Stimulated activated naive B cell treated with anti-CD40 and anti-IgM and Interleukin-4, amounts not matched to agents 10 μg/mL and 1 μg/mL and 100 μg/mL, for 72 hours (primary cell): ENCODE measurements around the gene AATK.
"Not testable (repeated sequence)": the region's sequence is repeated elsewhere in the genome, so short reads cannot be mapped to it uniquely, and the experiment has no call there.

Source experiments
- ATAC-seq, 2 donors: fragments of 150-1000 bp; cut with Tn5 transposase; replicated peaks; 2 replicates each; pipeline ENCODE4 v1.10.0; 2021; ENCODE audit warnings: moderate library complexity in 1 of 2
- DNase-seq: peaks from one replicate; pipeline ENCODE4 v3.0.0; 2021
- H3K27ac Mint-ChIP-seq: one replicate; pipeline ENCODE4 v1.8.0; 2022; ENCODE audit warnings: mild to moderate bottlenecking, mixed read lengths
- H3K27me3 Mint-ChIP-seq, 2 donors: one replicate each; pipeline ENCODE4 v1.8.0; 2022; ENCODE audit warnings: mixed read lengths in 2 of 2
- H3K36me3 Mint-ChIP-seq, 2 donors: one replicate each; pipeline ENCODE4 v1.8.0; 2022; ENCODE audit warnings: mixed read lengths in 2 of 2, mild to moderate bottlenecking in 1 of 2
- H3K4me1 Mint-ChIP-seq, 2 donors: one replicate each; pipeline ENCODE4 v1.8.0; 2022; ENCODE audit warnings: mixed read lengths in 2 of 2, mild to moderate bottlenecking in 1 of 2
- H3K4me3 Mint-ChIP-seq, 2 donors: one replicate each; pipeline ENCODE4 v1.8.0; 2022; ENCODE audit warnings: mild to moderate bottlenecking in 2 of 2, mixed read lengths in 2 of 2, moderate library complexity in 1 of 2
- H3K9me3 Mint-ChIP-seq, 2 donors: one replicate each; pipeline ENCODE4 v1.8.0; 2022; ENCODE audit warnings: mixed read lengths in 2 of 2, mild to moderate bottlenecking in 1 of 2

AATK gene

GRCh38 chr17:81082177-81083073 is 83.6 kb downstream of the AATK start:
- H3K36me3 Mint-ChIP-seq, result no peaks in the 10 kb centered on the region
- no peaks in the 10 kb centered on the region for H3K27me3 Mint-ChIP-seq
- no peak overlapping the region for H3K27ac Mint-ChIP-seq
- H3K4me3 Mint-ChIP-seq, result no peak overlapping the region
- DNase-seq (no peak), ATAC-seq (no peak)
- peaks cover 0 to 2% of the 10 kb centered on the region in 2 donors for H3K4me1 Mint-ChIP-seq
- H3K9me3 Mint-ChIP-seq, result no peaks in the 10 kb centered on the region

- H3K9me3 Mint-ChIP-seq, result no peaks in the 10 kb centered on the region
- DNase-seq, result no peak
- no peaks in the 10 kb centered on the region for H3K4me1 Mint-ChIP-seq
- no peak for ATAC-seq
- no peaks in the 10 kb centered on the region for H3K27me3 Mint-ChIP-seq
- no peaks in the 10 kb centered on the region for H3K36me3 Mint-ChIP-seq
- H3K4me3 Mint-ChIP-seq, result no peak overlapping the region
- H3K27ac Mint-ChIP-seq, result peak overlapping the region; percentile 3
Observed at GRCh38 chr17:81081222-81082176, 84.5 kb downstream of the AATK start.

GRCh38 chr17:81080019-81080418 is 86.0 kb downstream of the AATK start:
- no peaks in the 10 kb centered on the region for H3K27me3 Mint-ChIP-seq
- H3K4me3 Mint-ChIP-seq, result no peak overlapping the region
- no peaks in the 10 kb centered on the region for H3K36me3 Mint-ChIP-seq
- DNase-seq (no peak), ATAC-seq (no peak)
- no peaks in the 10 kb centered on the region for H3K9me3 Mint-ChIP-seq
- no peaks in the 10 kb centered on the region for H3K4me1 Mint-ChIP-seq
- no peak overlapping the region for H3K27ac Mint-ChIP-seq

DNA sequence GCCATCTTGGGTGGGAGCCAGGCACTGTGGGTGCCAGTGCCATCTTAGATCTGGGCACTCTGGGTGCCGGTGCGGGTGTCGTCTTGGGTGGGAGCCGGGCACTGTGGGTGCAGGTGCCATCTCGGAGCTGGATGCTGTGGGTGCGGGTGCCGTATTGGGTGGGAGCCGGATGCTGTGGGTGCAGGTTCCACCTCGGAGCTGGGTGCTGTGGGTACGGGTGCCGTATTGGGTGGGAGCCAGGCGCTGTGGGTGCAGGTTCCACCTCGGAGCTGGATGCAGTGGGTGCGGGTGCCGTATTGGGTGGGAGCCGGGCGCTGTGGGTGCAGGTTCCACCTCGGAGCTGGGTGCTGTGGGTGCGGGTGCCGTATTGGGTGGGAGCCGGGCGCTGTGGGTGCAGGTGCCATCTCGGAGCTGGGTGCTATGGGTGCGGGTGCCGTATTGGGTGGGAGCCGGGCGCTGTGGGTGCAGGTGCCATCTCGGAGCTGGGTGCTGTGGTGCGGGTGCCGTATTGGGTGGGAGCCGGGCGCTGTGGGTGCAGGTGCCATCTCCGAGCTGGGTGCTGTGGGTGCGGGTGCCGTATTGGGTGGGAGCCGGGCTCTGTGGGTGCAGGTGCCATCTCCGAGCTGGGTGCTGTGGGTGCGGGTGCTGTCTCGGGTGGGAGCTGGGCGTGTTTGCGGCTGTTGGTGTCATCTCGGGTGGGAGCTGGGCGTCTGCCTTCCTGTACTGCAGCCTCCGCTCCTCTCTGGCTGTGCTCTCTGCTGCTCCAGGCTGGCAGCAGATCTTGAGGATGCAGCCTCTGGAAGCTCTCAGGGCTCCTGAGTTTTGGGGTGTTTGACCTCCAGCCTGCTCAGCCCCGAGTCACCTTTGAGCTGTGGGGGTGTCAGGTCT is 87.8 kb downstream of the AATK start:
- H3K27me3 Mint-ChIP-seq, H3K36me3 Mint-ChIP-seq, ATAC-seq, H3K27ac Mint-ChIP-seq, DNase-seq, H3K4me1 Mint-ChIP-seq, H3K9me3 Mint-ChIP-seq, H3K4me3 Mint-ChIP-seq: not testable (repeated sequence)

DNA sequence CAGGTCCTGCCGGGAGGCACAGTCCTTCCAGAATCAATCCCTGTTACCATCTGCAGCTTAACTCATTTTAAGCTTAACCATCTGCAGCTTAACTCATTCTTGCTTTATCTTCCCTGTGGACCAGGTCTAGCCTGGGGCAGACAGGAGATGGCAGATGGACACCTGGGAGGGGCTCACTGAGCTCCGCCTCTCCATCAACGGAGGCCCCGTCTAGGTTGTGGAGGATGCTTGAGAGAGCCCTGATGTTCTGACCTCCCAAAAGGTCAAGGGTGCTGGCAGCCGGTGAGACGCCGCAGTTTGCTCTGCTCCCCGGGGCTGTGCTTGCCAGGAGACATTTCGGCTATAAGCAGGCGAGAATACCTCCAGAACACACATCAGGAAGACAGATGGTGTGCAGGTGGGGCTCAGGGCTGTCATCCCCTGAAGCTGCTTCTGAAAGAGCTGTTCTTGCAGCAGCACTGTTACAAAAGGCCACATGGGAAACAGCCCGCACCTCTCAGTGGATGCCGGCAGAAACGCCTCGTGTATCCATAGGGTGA is 89.8 kb downstream of the AATK start:
- DNase-seq (no peak), ATAC-seq (no peak)
- no peaks in the 10 kb centered on the region for H3K27me3 Mint-ChIP-seq
- no peaks in the 10 kb centered on the region for H3K36me3 Mint-ChIP-seq
- no peak overlapping the region for H3K4me3 Mint-ChIP-seq
- H3K9me3 Mint-ChIP-seq, result no peaks in the 10 kb centered on the region
- no peak overlapping the region for H3K27ac Mint-ChIP-seq
- no peaks in the 10 kb centered on the region for H3K4me1 Mint-ChIP-seq

DNA sequence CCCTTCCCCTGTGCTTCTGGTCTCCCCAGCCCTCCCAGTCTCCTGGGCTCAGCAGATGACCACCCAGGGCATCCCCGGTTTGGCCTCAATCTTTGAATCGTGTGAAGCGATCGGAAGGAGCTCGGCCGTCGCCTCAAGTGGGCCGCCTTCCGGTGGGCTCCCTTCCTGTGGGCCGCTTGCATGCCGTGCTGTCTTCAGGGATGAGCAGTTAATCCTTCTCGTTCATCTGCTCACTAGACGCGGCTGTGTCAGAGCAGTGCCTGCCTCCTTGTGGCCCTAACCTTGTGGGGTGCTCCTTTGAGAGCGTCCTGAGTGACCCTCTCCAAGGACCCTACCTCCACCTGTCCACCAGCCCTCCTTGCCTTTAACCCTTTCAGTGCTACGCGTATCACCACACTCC is 90.7 kb downstream of the AATK start:
- DNase-seq (no peak), ATAC-seq (no peak)
- Mint-ChIP-seq H3K27ac (no peak overlapping the region), H3K9me3 (no peaks in the 10 kb centered on the region), H3K27me3 (no peaks in the 10 kb centered on the region), H3K4me3 (no peak overlapping the region), H3K36me3 (no peaks in the 10 kb centered on the region), H3K4me1 (no peaks in the 10 kb centered on the region)

- DNase-seq, result no peak
- Mint-ChIP-seq H3K4me1 (no peaks in the 10 kb centered on the region), H3K36me3 (no peaks in the 10 kb centered on the region), H3K27ac (no peak overlapping the region), H3K9me3 (no peaks in the 10 kb centered on the region), H3K4me3 (no peak overlapping the region), H3K27me3 (no peaks in the 10 kb centered on the region)
- no peak for ATAC-seq
Observed at GRCh38 chr17:81074875-81075274, 91.1 kb downstream of the AATK start.

DNA sequence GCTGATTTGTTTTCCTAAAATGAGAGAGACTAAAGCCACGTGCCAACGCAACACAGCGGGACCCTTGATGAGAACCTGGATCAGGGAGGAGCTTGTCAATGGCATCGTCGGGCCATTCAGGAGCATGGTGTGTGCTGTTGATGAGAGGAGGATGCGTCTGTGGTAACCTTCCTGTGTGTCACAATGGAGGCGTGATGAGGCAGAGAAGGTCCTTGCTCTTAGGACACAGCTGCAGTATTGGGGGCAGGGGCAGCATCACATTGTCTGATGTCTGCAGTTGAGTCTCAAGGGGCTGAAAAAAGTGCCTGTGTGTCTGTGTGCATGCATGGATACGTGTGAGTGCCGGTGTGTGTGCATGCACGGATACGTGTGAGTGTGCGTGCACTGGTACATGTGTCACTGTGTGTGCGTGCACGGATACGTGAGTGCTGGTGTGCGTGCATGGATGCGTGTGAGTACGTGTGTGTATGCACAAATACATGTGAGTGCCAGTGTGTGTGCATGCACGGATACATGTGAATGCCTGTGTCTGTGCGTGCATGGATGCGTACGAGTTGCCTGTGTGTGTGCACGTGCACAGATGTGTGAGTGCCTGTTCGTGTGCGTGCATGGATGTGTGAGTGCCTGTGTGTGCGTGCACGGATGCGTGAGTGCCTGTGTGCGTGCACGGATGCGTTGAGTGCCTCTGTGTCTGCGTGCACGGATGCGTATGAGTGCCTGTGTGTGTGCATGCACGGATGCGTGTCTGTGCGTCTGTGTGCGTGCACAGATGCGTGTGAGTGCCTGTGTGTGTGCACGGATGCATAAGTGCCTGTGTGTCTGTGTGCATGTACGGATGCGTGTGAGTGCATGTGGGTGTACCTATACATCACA is 91.8 kb downstream of the AATK start:
- Mint-ChIP-seq H3K27ac (no peak overlapping the region), H3K4me1 (no peaks in the 10 kb centered on the region), H3K27me3 (no peaks in the 10 kb centered on the region), H3K4me3 (no peak overlapping the region), H3K9me3 (no peaks in the 10 kb centered on the region), H3K36me3 (no peaks in the 10 kb centered on the region)
- ATAC-seq (no peak), DNase-seq (no peak)

DNA sequence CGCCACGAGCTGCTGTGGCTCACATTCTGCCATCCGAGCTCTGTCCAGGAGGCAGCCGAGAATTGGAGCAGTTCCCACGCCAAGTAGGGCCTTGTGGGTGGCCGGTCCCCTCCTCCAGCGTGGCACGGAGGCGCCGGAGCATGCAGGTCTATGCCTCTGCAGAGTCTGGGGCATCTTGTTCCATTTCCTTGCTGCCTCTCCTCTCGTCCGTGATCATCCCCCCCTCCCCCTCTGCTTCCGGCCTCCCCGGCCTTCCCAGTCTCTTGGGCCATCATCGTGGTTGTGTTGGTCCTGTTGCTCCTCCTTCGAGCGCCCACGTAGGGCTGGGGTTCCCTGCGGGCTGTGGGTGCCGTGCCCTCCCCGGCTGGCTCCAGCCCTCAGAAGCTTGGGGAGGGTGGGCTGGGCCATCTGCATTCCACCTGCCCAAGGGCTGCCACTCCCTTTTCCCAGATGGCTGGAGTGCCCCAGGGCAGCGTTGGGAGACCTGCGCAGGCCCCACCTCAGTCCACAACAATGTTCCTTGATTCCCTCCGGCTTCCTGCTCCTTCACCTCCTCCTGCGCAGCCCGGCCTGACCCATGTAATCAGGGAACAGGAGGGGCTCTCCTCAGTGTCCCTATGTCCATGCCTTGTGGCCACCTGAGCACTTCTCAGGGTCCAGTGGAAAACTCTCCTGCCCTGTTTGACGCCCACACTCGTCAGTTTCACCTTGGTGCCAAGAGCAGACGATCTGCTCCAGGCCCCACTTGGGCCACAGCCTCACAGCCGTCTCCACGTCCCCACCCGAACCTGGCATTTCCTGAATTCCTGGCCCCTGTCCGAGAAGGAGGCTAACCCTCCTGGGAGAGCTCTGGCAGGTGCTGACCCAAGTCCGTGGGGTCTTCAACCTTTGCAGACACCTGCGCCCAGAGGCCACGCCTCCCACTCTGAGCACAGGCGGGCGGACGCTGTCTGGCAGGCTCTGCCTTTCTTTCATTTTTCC is 94.0 kb downstream of the AATK start:
- no peaks in the 10 kb centered on the region for H3K36me3 Mint-ChIP-seq
- no peak overlapping the region for H3K27ac Mint-ChIP-seq
- ATAC-seq, result no peak
- DNase-seq, result no peak
- H3K4me1 Mint-ChIP-seq, result no peaks in the 10 kb centered on the region
- no peak overlapping the region for H3K4me3 Mint-ChIP-seq
- no peaks in the 10 kb centered on the region for H3K27me3 Mint-ChIP-seq
- no peaks in the 10 kb centered on the region for H3K9me3 Mint-ChIP-seq

DNA sequence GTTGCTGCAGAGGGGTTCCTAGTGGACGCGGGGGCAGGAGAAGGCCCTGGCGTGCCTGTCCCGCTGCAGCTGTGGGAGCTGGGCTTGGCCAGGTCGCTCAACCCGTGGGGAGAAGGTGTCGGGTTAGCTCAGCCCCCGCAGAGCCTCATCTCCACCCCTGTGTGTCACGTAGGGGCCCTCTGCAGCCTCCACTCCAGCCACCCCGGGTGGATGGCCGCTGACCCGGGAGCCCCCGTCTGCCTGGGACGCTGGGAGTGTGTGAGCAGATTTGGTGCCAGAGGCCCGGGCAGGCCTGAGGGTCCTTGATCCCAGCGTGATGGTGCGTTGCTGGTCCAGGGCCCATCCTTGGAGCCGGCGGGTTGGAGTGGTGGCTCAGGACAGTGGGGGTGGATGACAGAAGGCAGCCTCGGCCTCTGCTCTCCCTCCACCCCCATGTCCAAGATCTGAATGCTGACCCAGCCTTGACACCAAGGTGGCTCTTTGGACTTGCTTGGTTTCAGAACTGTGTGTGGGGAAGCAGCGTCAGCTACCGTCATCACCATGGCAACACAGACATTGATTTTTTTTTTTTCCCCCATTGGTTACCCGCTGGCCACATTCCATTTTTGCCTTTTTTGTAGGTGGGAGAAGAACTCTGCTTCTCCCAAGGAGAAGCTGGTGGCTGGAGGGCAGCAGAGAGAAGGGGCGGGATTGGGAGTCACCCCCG is 95.3 kb downstream of the AATK start:
- Mint-ChIP-seq H3K36me3 (no peaks in the 10 kb centered on the region), H3K9me3 (no peaks in the 10 kb centered on the region), H3K27ac (no peak overlapping the region), H3K4me1 (no peaks in the 10 kb centered on the region), H3K4me3 (no peak overlapping the region), H3K27me3 (no peaks in the 10 kb centered on the region)
- ATAC-seq, result no peak
- DNase-seq, result no peak

DNA sequence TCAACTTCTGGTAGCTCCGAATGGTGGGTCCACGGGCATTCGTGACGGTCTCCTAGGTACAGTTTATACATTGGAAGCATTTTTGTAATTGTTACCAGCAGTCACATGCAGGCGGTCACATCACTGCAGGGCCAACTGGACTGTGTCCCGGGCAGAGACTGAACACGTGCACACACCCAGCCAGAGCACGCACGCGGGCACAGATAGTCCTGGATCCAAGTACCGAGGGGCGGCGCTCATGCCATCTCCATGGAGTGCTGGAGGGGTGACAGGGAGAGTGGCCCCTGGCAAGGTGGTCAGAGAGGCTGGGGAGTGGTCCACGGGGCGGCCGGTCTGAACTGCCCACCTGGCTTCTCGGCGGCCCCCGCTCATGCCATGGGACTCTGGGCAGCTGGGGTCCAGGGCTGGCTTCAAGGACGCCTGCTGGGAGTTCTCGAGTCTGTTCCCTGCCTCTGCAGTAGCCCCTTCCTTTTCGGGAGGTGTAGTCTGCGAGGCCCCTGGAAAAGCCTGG is 96.8 kb downstream of the AATK start:
- H3K27ac Mint-ChIP-seq, result no peak overlapping the region
- ATAC-seq, result no peak
- no peaks in the 10 kb centered on the region for H3K27me3 Mint-ChIP-seq

More for the DNA sequence above, 96.8 kb downstream of the AATK start:
- no peak for DNase-seq
- no peak overlapping the region for H3K4me3 Mint-ChIP-seq
- peaks cover 0 to 1% of the 10 kb centered on the region in 2 donors for H3K36me3 Mint-ChIP-seq
- H3K4me1 Mint-ChIP-seq, result peaks cover 0 to 1% of the 10 kb centered on the region in 2 donors
- H3K9me3 Mint-ChIP-seq, result no peaks in the 10 kb centered on the region
